Umbilical cord (tissue), 2 donors: ENCODE measurements around the gene RAB39A. TPM values are rescaled to one million over a fixed set of nuclear protein-coding genes. Genes with fewer than 3 reads are reported as not detected.
A peak's percentile ranks its signal among the peaks of the same experiment; 100 is the strongest.
"Not testable (repeated sequence)": the region's sequence is repeated elsewhere in the genome, so short reads cannot be mapped to it uniquely, and the experiment has no call there.

Experiments used
- DNase-seq: peaks from one replicate; pipeline ENCODE4 v3.0.0-alpha.2; 2015; ENCODE audit warnings: low spot score
- total RNA-seq: library from RNA; depleted of rRNA; stranded (reverse); fragments of >200 nt; gene quantifications from one replicate; pipeline ENCODE4 v1.2.3, GENCODE V29; 2014; ENCODE audit warnings: low replicate concordance; ENCODE audit not compliant: insufficient read depth

The RAB39A gene, protein sequence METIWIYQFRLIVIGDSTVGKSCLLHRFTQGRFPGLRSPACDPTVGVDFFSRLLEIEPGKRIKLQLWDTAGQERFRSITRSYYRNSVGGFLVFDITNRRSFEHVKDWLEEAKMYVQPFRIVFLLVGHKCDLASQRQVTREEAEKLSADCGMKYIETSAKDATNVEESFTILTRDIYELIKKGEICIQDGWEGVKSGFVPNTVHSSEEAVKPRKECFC
- 2.2 TPM for total RNA-seq

DNA sequence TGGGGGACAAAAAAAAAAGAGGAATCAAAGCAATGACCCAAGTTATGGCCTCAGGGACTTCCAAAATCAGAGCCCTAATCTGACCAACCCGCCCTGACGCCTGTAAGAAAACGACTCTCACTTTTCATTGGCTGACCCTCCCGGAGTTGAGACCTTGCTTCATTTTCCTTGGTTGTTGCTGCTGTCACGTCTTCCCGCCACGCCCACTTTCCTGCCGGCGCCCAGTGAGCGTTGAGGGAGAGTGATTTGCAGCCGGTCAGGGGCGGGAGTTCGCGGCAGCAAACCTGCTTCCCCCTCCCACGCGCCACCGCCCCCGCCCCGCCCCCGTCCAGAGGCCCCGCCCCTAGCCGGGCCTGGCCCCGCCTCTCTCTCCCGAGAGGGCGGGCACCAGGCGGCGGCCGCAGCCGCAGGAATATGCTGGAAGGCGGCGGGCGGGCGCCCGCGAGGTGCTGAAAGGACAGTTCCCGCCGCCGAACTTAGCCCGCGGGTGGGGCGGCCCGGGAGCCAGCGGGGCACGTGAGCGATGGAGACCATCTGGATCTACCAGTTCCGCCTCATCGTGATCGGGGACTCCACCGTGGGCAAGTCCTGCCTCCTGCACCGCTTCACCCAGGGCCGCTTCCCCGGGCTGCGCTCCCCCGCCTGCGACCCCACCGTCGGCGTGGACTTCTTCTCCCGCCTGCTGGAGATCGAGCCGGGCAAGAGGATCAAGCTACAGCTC lies at the start of gene RAB39A:
TSS of gene RAB39A (plus strand) at position 403 of the 721 bp plus-strand sequence. CDS start at position 524, 121 bp downstream.
- peak; percentile 91 for DNase-seq

DNA sequence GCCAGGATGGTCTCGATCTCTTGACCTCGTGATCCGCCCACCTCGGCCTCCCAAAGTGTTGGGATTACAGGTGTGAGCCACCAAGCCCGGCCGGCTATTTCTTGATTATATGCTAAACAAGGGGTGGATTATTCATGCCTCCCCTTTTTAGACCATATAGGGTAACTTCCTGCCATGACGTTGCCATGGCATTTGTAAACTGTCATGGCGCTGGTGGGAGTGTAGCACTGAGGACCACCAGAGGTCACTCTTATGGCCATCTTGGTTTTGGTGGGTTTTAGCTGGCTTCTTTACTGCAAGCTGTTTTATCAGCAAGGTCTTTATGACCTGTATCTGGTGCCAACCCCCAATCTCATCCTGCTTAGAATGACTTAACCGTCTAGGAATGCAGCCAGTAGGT lies 46.8 kb upstream of the RAB39A start:
- not testable (repeated sequence) for DNase-seq

DNA sequence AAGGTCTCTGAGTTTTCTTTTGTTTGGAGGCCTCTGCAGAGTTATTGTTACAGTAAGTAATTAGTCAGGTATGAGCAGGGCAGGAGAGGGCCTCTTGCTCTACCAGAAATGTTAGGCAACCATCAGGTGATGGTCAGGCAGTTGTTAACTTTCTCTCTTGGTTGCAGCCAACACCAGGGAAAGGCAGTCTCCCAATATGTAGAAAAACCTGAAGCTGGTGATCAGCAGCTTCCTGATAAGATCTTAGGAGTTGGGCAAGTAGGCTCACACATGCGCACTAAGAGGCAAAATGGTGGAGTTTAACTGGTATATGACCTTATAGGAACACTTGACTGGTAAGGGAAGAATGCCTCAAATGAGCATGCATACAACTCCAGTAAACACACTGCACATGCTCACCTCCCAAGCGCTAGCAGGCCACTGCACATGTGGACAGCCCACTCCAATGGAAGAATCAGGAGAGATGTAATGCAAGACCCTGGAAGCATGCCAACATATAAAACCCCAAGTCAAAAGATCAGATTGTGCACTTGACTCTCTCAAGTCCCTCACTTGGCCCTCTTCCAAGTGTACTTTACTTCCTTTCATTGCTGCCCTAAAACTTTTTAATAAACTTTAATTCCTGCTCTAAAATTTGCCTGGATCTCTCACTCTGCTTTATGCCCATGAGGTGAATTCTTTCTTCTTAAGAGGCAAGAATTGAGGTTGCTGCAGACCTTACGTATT lies 46.0 kb upstream of the RAB39A start:
- DNase-seq, result no peak

DNA sequence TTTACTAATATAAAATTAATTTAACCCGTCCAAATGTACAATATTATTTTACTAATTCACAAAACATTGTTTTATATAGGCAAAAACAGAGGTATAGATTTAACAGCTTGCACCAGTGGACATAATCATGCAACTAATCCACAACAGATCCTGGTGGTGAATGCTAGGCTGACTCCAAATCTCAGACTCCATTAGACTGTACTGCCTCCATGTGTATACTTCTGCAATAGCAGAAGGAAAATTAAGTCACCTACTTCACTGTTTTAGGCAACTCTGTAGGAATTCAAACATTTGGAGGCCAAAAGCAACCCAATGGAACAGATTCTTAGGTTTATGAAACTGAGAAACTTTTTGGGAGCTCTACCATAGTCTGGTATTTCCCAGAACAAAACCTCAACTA lies 30.0 kb upstream of the RAB39A start:
- peak; percentile 50 for DNase-seq

DNA sequence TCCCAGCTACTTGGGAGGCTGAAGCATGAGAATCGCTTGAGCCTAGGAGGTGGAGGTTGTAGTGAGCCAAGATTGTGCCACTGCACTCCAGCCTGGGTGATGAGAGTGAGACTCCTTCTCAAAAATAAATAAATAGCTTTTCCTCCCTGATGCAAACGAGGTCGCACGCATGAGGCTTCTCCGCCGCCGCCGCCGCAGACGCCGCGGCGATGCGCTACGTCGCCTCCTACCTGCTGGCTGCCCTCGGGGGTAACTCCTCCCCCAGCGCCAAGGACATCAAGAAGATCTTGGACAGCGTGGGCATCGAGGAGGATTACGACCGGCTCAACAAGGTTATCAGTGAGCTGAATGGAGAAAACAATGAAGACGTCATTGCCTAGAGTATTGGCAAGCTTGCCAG lies 20.0 kb upstream of the RAB39A start:
- DNase-seq, result no peak

GRCh38 chr11:107912415-107912814 lies 15.8 kb upstream of the RAB39A start:
- DNase-seq, result not testable (repeated sequence)

DNA sequence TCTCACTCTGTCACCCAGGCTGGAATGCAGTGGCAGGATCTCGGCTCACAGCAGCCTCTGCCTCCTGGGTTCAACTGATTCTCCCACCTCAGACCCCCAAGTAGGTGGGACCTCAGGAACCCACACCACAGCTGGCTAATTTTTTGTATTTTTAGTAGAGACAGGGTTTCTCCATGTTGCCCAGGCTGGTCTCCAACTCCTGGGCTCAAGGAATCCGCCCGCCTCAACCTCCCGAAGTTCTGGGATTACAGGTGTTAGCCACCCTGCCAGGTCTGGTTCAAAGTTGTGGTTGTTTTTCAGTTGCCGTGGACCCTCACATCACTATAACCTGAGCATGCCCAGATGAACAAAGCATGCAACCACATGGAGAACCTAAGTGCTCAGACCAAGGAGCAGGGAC lies 13.0 kb upstream of the RAB39A start:
- no peak for DNase-seq

GRCh38 chr11:107916671-107917241 lies 11.5 kb upstream of the RAB39A start:
- no peak for DNase-seq

DNA sequence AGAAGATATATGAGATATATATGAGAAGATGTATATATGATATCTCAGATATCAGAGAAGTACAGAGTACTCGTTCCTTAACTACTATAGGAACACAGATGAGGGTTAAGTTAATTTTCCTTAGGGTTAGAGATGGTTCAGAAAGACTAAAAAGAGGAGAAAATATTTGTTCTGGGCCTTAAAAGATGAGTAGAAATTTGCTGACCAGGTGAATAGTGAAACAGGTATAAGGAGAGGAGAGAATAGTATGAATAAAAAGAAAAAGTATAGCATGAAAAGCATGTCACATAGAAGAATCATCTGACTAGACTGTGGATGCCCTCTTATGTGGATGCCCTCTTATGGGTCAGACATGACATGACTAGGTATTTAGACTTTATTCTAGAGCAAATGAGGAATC lies 6.3 kb upstream of the RAB39A start:
- no peak for DNase-seq

DNA sequence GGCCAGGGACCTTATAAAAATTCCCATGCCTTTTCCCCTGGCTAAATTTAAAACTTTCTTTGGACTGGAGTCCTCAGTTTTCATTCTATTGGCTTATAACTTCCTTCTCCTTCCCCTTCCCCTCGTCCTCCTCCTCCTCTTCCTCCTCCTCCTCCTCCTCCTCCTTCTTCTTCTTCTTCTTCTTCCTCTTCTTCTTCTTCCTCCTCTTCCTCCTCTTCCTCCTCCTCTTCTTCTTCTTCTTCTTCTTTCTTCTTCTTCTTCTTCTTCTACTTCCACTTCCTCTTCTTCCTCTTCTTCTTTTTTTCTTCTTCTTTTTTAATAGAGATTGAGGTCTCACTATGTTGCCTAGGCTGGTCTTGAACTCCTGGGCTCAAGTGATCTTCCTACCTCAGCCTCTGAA lies 4.7 kb upstream of the RAB39A start:
- not testable (repeated sequence) for DNase-seq

DNA sequence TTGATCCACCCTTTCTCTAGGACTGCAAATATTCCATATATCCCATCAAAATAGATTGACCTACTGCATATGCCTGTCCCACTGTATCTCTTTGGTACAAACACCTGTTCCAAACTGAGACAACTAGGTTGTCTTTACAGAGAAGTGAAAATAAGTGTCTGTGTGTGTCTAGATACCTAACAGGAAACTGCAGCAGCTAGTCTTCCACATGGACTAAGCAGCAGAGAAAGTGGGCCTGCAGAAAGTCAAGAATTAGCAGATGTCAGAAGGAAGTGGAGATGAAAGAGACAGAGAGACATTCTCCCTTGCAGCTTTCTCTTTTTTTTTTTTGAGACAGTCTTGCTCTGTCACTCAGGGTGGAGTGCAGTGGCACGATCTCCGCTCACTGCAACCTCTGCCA lies 3.9 kb upstream of the RAB39A start:
- DNase-seq, result no peak

GRCh38 chr11:107927559-107927958 lies 689 bp upstream of the RAB39A start:
- DNase-seq, result no peak

- DNase-seq, result peak; percentile 38
Observed at GRCh38 chr11:107928767-107929507, 689 bp downstream of the RAB39A start.

DNA sequence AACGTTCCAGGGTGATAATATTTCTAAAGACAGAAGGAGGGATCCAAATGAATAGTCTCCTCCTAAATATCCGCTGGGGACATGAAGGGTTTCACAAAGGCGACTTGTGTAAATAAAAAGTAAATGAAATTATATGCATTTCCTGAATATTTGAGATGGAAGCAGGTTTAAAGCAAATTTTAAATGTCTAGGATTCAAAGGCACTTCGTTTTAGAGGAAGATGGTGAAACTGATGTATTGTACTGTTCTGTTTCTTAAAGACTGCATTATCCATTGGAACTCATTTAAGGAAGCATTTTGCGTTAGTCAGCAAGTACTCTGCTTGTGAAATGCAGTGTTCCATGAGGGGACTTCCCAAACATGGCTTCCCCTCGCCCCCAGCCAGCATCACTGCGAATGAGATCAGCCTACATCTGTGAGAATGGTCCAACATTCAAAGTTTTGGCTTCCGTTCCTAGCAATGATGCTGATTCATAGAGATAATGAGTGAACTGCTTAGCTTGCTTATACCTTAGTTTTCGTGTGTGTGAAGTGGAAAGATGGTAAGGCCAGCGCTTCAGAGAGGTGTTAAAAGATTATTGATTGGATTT lies 1.5 kb downstream of the RAB39A start:
- no peak for DNase-seq

DNA sequence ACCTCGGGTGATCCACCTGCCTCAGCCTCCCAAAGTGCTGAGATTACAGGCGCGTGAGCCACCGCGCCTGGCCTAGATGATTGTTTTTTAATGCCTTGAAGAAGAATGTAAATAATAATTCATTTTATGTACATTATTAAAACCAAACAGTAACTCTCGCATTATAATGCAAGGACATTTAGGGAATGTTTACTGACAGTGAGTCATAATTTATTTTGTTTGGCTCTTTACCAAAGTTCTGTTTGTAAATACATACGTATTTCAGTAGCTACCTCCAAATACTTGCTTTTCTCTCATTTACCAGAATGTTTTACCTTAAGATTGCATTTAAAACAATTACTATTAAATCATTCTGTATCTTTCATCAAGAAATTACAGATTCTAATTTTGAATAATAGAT lies 3.0 kb downstream of the RAB39A start:
- no peak for DNase-seq

DNA sequence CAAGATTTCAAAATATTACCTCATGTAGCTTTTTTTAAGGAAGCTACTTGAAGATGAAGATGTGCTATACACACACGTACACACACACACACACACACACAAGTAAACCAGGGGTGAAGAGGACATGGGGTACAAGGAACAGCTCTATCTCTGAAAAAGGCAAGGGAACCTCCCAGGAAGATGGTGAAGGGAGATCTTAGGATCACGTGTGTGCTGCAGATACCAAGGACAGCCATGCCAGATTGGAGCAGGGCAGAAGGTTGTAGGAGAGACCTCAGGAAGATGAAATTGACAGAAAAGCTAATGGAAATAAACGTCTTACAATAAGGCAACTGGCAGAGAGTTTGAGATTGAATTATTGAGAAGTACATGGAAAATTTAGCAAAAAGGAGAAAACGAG lies 19.7 kb downstream of the RAB39A start:
- no peak for DNase-seq

DNA sequence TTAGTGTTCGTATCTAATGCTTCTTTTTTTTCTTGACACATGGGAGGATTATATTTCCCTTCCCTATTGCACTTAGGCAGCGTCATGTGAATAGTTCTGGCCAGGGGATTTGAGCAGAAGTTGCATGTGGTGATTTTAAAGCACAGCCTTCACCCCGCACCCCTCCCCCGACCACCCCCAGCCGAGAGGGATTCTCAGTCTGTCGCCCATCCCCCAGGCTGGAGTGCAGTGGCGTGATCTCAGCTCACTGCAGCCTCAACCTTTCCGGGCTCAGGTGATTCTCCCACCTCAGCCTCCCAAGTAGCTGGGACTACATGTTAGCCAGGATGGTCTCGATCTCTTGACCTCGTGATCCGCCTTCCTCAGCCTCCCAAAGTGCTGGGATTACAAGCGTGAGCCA lies 20.1 kb downstream of the RAB39A start:
- not testable (repeated sequence) for DNase-seq

- DNase-seq, result no peak
Observed at GRCh38 chr11:107951155-107951554, 22.9 kb downstream of the RAB39A start.

DNA sequence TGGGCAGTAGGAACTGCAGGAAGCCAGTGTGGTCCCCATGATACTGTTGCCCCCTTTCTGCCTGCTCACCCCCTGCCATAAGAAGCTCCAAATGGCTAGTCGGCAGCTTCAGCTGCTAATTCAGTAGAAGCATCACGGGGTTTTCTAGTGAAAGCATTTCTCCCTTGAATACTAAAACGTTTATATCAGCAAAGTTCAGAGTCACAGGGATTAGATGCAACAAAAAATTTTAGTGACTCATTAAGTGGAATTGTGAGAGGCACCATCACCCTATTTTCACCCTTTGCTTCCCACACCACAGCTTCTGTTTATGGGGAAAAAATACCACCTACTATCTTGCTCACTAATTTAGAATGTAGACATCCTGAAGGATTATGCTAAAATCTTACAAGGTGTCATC lies 25.2 kb downstream of the RAB39A start:
- DNase-seq, result no peak

DNA sequence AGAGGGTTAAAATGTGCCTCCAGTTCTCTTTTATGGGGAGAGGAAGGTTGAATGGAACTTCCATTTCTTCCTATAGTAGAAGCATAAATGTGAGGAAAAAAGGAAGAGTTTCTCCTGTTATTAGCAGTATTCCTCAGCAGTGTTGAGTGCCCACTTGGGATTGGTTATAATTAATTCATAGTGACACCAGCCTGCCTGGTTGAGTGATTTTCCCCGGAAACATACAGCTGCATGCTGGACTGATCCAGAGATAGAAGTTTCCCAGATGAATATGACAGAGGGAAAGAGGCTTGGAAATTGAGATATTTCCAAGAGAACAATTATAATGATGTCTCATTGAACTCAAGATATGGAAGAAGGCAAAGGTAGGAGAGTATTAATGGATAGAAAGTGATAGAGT lies 28.3 kb downstream of the RAB39A start:
- DNase-seq, result no peak

- peak; percentile 6 for DNase-seq
Observed at GRCh38 chr11:107957109-107957588, 28.9 kb downstream of the RAB39A start.
